H9 (cell line): ENCODE results near the gene DLX1. TPM values are rescaled to one million over a fixed set of nuclear protein-coding genes. Genes with fewer than 3 reads are reported as not detected.

Experiments used
- DNase-seq: peaks from one replicate; pipeline ENCODE4 v3.0.0-alpha.2; 2017
- H2AFZ ChIP-seq: one replicate; pipeline ENCODE4 v1.6.1; 2013; ENCODE audit warnings: mild to moderate bottlenecking, low read length, control low read depth, moderate library complexity
- H2AK5ac ChIP-seq: 2 replicates; pipeline ENCODE4 v1.6.1; 2013; ENCODE audit warnings: low read length, control low read depth, mixed read lengths; ENCODE audit not compliant: insufficient read length
- H2BK120ac ChIP-seq: one replicate; pipeline ENCODE4 v1.6.1; 2013; ENCODE audit warnings: low read depth, mild to moderate bottlenecking, low read length, control low read depth, inconsistent platforms; ENCODE audit not compliant: poor library complexity, severe bottlenecking
- H2BK12ac ChIP-seq: 2 replicates; pipeline ENCODE4 v1.6.1; 2013; ENCODE audit warnings: low read length, control low read depth, mixed read lengths, low read depth; ENCODE audit not compliant: insufficient read length
- H2BK15ac ChIP-seq: 2 replicates; pipeline ENCODE4 v1.6.1; 2013; ENCODE audit warnings: low read depth, low read length, control low read depth
- H2BK20ac ChIP-seq: one replicate; pipeline ENCODE4 v1.6.1; 2013; ENCODE audit warnings: low read depth, mild to moderate bottlenecking, low read length, control low read depth, inconsistent platforms; ENCODE audit not compliant: poor library complexity, severe bottlenecking
- H2BK5ac ChIP-seq: 2 replicates; pipeline ENCODE4 v1.6.1; 2013; ENCODE audit warnings: low read length, control low read depth, mixed read lengths; ENCODE audit not compliant: insufficient read length
- H3K14ac ChIP-seq: 2 replicates; pipeline ENCODE4 v1.6.1; 2013; ENCODE audit warnings: low read length, control low read depth; ENCODE audit not compliant: insufficient read depth
- H3K18ac ChIP-seq: 2 replicates; pipeline ENCODE4 v1.6.1; 2013; ENCODE audit warnings: low read depth, mild to moderate bottlenecking, mixed read lengths, low read length, control low read depth; ENCODE audit not compliant: insufficient read length
- H3K23ac ChIP-seq: 2 replicates; pipeline ENCODE4 v1.6.1; 2013; ENCODE audit warnings: low read length, control low read depth, mixed read lengths, low read depth; ENCODE audit not compliant: insufficient read length
- H3K23me2 ChIP-seq: 2 replicates; pipeline ENCODE4 v1.6.1; 2013; ENCODE audit warnings: low read depth, mild to moderate bottlenecking, mixed read lengths, low read length, control low read depth; ENCODE audit not compliant: insufficient read length, poor library complexity, severe bottlenecking
- H3K27ac ChIP-seq: 2 replicates; pipeline ENCODE4 v1.5.1; 2013; ENCODE audit warnings: low read length, control low read depth, mixed read lengths, low read depth; ENCODE audit not compliant: insufficient read length
- H3K27me3 ChIP-seq: 2 replicates; pipeline ENCODE4 v1.6.1; 2013; ENCODE audit warnings: low read length, control low read depth, inconsistent platforms; ENCODE audit not compliant: insufficient read depth
- H3K4ac ChIP-seq: 2 replicates; pipeline ENCODE4 v1.6.1; 2013; ENCODE audit warnings: low read depth, mild to moderate bottlenecking, control low read depth, inconsistent platforms, low read length, moderate library complexity
- H3K4me1 ChIP-seq: 2 replicates; pipeline ENCODE4 v1.6.1; 2013; ENCODE audit warnings: low read length, control low read depth, inconsistent platforms; ENCODE audit not compliant: insufficient read depth
- H3K4me2 ChIP-seq: 2 replicates; pipeline ENCODE4 v1.6.1; 2013; ENCODE audit warnings: low read length, control low read depth, mixed read lengths; ENCODE audit not compliant: insufficient read length, insufficient read depth
- H3K56ac ChIP-seq: 2 replicates; pipeline ENCODE4 v1.6.1; 2013; ENCODE audit warnings: low read depth, mild to moderate bottlenecking, mixed read lengths, low read length, control low read depth; ENCODE audit not compliant: insufficient read length
- H3K79me1 ChIP-seq: 2 replicates; pipeline ENCODE4 v1.6.1; 2013; ENCODE audit warnings: low read depth, mild to moderate bottlenecking, moderate library complexity, low read length, control low read depth, inconsistent platforms; ENCODE audit not compliant: insufficient read depth, poor library complexity, severe bottlenecking
- H3K79me2 ChIP-seq: 2 replicates; pipeline ENCODE4 v1.6.1; 2013; ENCODE audit warnings: low read length, control low read depth, inconsistent platforms; ENCODE audit not compliant: insufficient read depth
- H3K9ac ChIP-seq: 2 replicates; pipeline ENCODE4 v1.6.1; 2013; ENCODE audit warnings: low read length, control low read depth, mixed read lengths; ENCODE audit not compliant: insufficient read length; ENCODE audit errors: extremely low read depth
- H3K9me3 ChIP-seq: one replicate; pipeline ENCODE4 v1.6.1; 2013; ENCODE audit warnings: low read depth, low read length, inconsistent platforms; ENCODE audit not compliant: control insufficient read depth
- H3T11ph ChIP-seq: one replicate; pipeline ENCODE4 v1.6.1; 2013; ENCODE audit warnings: mild to moderate bottlenecking, low read length, control low read depth, inconsistent platforms
- H4K20me1 ChIP-seq: one replicate; pipeline ENCODE4 v1.6.1; 2013; ENCODE audit not compliant: control insufficient read depth, insufficient read length, insufficient read depth
- H4K5ac ChIP-seq: 2 replicates; pipeline ENCODE4 v1.6.1; 2013; ENCODE audit warnings: low read depth, mild to moderate bottlenecking, mixed read lengths, low read length, control low read depth; ENCODE audit not compliant: insufficient read length
- H4K8ac ChIP-seq: replicated peaks from 2 replicates; pipeline ENCODE4 v1.6.1; 2013; ENCODE audit warnings: low read length, control low read depth, mixed read lengths, low read depth; ENCODE audit not compliant: insufficient read length
- H4K91ac ChIP-seq: 2 replicates; pipeline ENCODE4 v1.6.1; 2013; ENCODE audit warnings: low read depth, mild to moderate bottlenecking, moderate library complexity, mixed read lengths, low read length, control low read depth; ENCODE audit not compliant: insufficient read length
- H3K27ac Mint-ChIP-seq, 3 experiments: 2 replicates in 2 of 3; 3 replicates in 1 of 3; pipeline ENCODE4 v1.8.0; 2020 to 2021; ENCODE audit warnings: mixed read lengths in 3 of 3, mild to moderate bottlenecking in 1 of 3, moderate library complexity in 1 of 3
- H3K27me3 Mint-ChIP-seq: 2 replicates; pipeline ENCODE4 v1.8.0; 2021; ENCODE audit warnings: low read depth, mild to moderate bottlenecking, moderate library complexity, mixed read lengths
- H3K36me3 Mint-ChIP-seq, 3 experiments: 2 replicates in 2 of 3; 3 replicates in 1 of 3; pipeline ENCODE4 v1.8.0; 2020 to 2021; ENCODE audit warnings: low read depth in 3 of 3, mixed read lengths in 3 of 3; ENCODE audit not compliant: insufficient read depth in 1 of 3
- H3K4me1 Mint-ChIP-seq, 2 experiments: 2 replicates each; pipeline ENCODE4 v1.8.0; 2020; ENCODE audit warnings: mixed read lengths in 2 of 2
- H3K4me3 Mint-ChIP-seq, 2 experiments: 2 replicates in 1 of 2; 3 replicates in 1 of 2; pipeline ENCODE4 v1.8.0; 2020 to 2021; ENCODE audit warnings: mild to moderate bottlenecking in 2 of 2, mixed read lengths in 2 of 2, moderate library complexity in 1 of 2
- H3K9me3 Mint-ChIP-seq, 2 experiments: 2 replicates in 1 of 2; 3 replicates in 1 of 2; pipeline ENCODE4 v1.8.0; 2020; ENCODE audit warnings: mild to moderate bottlenecking in 2 of 2, mixed read lengths in 2 of 2, moderate library complexity in 1 of 2
- WGBS: extraction: QIAGEN DNeasy Blood & Tissue Kit; methylation state at CpG from one replicate; pipeline ENCODE4 v1.1.7; 2013; ENCODE audit warnings: missing lambda C conversion rate, low lambda C conversion rate, mixed read lengths; ENCODE audit not compliant: insufficient read length; ENCODE audit errors: extremely low coverage; 5-methylcytosine and 5-hydroxymethylcytosine counted together
- total RNA-seq: library from RNA; stranded (reverse); gene quantifications from 2 replicates; pipeline ENCODE4 v1.2.1, GENCODE V29; 2021
- TF ChIP-seq, protein P1 (sequence below): fragments of 200-600 bp; sonication (generic); conservative IDR thresholded peaks from 3 replicates; pipeline ENCODE4 v1.8.0; 2021; ENCODE audit warnings: antibody characterized with exemption, mild to moderate bottlenecking

Gene DLX1
- total RNA-seq, 1 experiment from 2014 or later: not detected

- H2BK12ac ChIP-seq: no peak overlapping the region
- no peak overlapping the region for H2BK120ac ChIP-seq
- H3K23ac ChIP-seq: no peak overlapping the region
- peaks cover 90% of the 10 kb centered on the region for H3K27me3 ChIP-seq
- H3K18ac ChIP-seq: no peak overlapping the region
- H2BK15ac ChIP-seq: no peak overlapping the region
- H3K79me1 ChIP-seq: no peaks in the 10 kb centered on the region
- peak overlapping the region in 1 of 2 experiments; percentile 64; a peak in 1 of 5 replicates for H3K4me3 Mint-ChIP-seq
- peaks cover 11% of the 10 kb centered on the region for H3K23me2 ChIP-seq
- no peak overlapping the region for H3K27ac ChIP-seq
- peaks cover 2% of the 10 kb centered on the region; the same call in 1 of the 2 replicates for H3K4me1 ChIP-seq
- no peaks in the 10 kb centered on the region; a peak in 4 of 7 replicates for H3K36me3 Mint-ChIP-seq
- TF ChIP-seq, protein P1, sequence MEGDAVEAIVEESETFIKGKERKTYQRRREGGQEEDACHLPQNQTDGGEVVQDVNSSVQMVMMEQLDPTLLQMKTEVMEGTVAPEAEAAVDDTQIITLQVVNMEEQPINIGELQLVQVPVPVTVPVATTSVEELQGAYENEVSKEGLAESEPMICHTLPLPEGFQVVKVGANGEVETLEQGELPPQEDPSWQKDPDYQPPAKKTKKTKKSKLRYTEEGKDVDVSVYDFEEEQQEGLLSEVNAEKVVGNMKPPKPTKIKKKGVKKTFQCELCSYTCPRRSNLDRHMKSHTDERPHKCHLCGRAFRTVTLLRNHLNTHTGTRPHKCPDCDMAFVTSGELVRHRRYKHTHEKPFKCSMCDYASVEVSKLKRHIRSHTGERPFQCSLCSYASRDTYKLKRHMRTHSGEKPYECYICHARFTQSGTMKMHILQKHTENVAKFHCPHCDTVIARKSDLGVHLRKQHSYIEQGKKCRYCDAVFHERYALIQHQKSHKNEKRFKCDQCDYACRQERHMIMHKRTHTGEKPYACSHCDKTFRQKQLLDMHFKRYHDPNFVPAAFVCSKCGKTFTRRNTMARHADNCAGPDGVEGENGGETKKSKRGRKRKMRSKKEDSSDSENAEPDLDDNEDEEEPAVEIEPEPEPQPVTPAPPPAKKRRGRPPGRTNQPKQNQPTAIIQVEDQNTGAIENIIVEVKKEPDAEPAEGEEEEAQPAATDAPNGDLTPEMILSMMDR: no peak
- no peak overlapping the region for H3K14ac ChIP-seq
- H3K4me1 Mint-ChIP-seq: peaks cover 43 to 65% of the 10 kb centered on the region in 2 experiments
- no CpG with 5 or more reads among the region's 13 CpGs for WGBS
- DNase-seq: peak; percentile 42
- H3K79me2 ChIP-seq: no peaks in the 10 kb centered on the region
- H2BK20ac ChIP-seq: no peak overlapping the region
- no peak overlapping the region for H3K9ac ChIP-seq
- no peak overlapping the region for H2BK5ac ChIP-seq
- no peak overlapping the region for H2AK5ac ChIP-seq
- no peak overlapping the region for H2AFZ ChIP-seq
- no peak overlapping the region for H3K27ac Mint-ChIP-seq
- H4K5ac ChIP-seq: no peak overlapping the region
- no peak overlapping the region for H4K91ac ChIP-seq
- H3K4me2 ChIP-seq: no peak overlapping the region
- no peaks in the 10 kb centered on the region for H4K20me1 ChIP-seq
- H3K9me3 ChIP-seq: no peaks in the 10 kb centered on the region
- no peak overlapping the region for H3K56ac ChIP-seq
- H3K27me3 Mint-ChIP-seq: peaks cover 100% of the 10 kb centered on the region
- H3K4ac ChIP-seq: no peak overlapping the region
- no peak overlapping the region for H3T11ph ChIP-seq
- H4K8ac ChIP-seq: no peak overlapping the region
- peaks cover 5 to 16% of the 10 kb centered on the region in 2 experiments; a peak in 3 of 5 replicates for H3K9me3 Mint-ChIP-seq
Observed at GRCh38 chr2:172091000-172091641, 5.8 kb downstream of the DLX1 start.
